Measurements from ENCODE around the gene PTGES3. TPM values are rescaled to one million over a fixed set of nuclear protein-coding genes. Genes with fewer than 3 reads are reported as not detected.
A peak's percentile ranks its signal among the peaks of the same experiment; 100 is the strongest.

The PTGES3 gene
- total RNA-seq, 1 experiment from 2014 or later: 404 TPM

GRCh38 chr12:56626701-56627100 is 61.4 kb downstream of the PTGES3 start:
- RAD21 ChIA-PET (ENCODE audit: low non-redundant PET in 1 of 2, low total read pairs in 2 of 2, uncharacterized antibody in 2 of 2, unreplicated experiment in 2 of 2): no interaction called here
- Histone ChIP-seq H3K4me2 (ENCODE audit: low read length) (no peak overlapping the region), H3K9me3 (ENCODE audit: control insufficient read depth in 1 of 2, insufficient read depth in 1 of 2, low read depth in 1 of 2, low read length in 2 of 2) (no peaks in the 10 kb centered on the region), H3K4me1 (ENCODE audit: control insufficient read depth in 1 of 2, insufficient read depth in 2 of 2, low read length in 2 of 2) (peaks cover 10 to 19% of the 10 kb centered on the region in 2 experiments), H2AFZ (ENCODE audit: low read depth, low read length, poor library complexity, severe bottlenecking) (no peak overlapping the region), H3K9me2 (ENCODE audit: insufficient read depth) (no peaks in the 10 kb centered on the region), H3K9ac (ENCODE audit: low read length) (no peak overlapping the region), H3K36me3 (ENCODE audit: control insufficient read depth in 1 of 2, insufficient read depth in 2 of 2, low read length in 2 of 2) (peaks cover 0 to 4% of the 10 kb centered on the region in 2 experiments; a peak in 2 of 4 replicates), H3K27me3 (ENCODE audit: insufficient read depth, low read length) (no peaks in the 10 kb centered on the region), H3K4me3 (replicated peaks in 1 of 2; ENCODE audit: low read depth in 1 of 2, low read length in 2 of 2) (no peak overlapping the region), H3K79me2 (ENCODE audit: insufficient read depth, low read length) (peaks cover 82% of the 10 kb centered on the region), H3K27ac (ENCODE audit: low read depth, low read length) (no peak overlapping the region), H4K20me1 (ENCODE audit: insufficient read depth) (no peaks in the 10 kb centered on the region)
- intact Hi-C loops (cut with micrococcal nuclease): no loop called here
- TF ChIP-seq CTCF (IDR thresholded peaks at IDR 0.05 in 2 of 3, conservative IDR thresholded peaks at IDR 0.05 in 1 of 3; ENCODE audit: borderline replicate concordance in 1 of 3, insufficient read depth in 1 of 3, low read depth in 2 of 3, low read length in 2 of 3): no peak
- TF ChIP-seq CBX3 (IDR thresholded peaks at IDR 0.05; ENCODE audit: low read depth): no peak
- TF ChIP-seq POLR2A (IDR thresholded peaks at IDR 0.05; ENCODE audit: borderline replicate concordance, extremely low read depth, insufficient read depth, insufficient read length): no peak
- no peak for TF ChIP-seq ZFX (IDR thresholded peaks at IDR 0.05)
- no peak for TF ChIP-seq EZH2phosphoT487 (IDR thresholded peaks at IDR 0.05; ENCODE audit: borderline replicate concordance)
- no peak for TF ChIP-seq ELF1 (IDR thresholded peaks at IDR 0.05; ENCODE audit: borderline replicate concordance, low read depth)
- TF ChIP-seq JUND (IDR thresholded peaks at IDR 0.05): no peak
- no peak for TF ChIP-seq ATF3 (IDR thresholded peaks at IDR 0.05)
- TF ChIP-seq SRF (IDR thresholded peaks at IDR 0.05; ENCODE audit: low read depth): no peak
- TF ChIP-seq SP1 (IDR thresholded peaks at IDR 0.05; ENCODE audit: low read depth): no peak
- no peak for TF ChIP-seq FOSL1 (IDR thresholded peaks at IDR 0.05; ENCODE audit: low read depth)
- TF ChIP-seq POLR2AphosphoS5 (IDR thresholded peaks at IDR 0.05; ENCODE audit: low read depth, low read length): no peak
- no peak for TF ChIP-seq REST (IDR thresholded peaks at IDR 0.05; ENCODE audit: low read depth)
- TF ChIP-seq EGR1 (IDR thresholded peaks at IDR 0.05; ENCODE audit: low read depth): no peak
- TF ChIP-seq ZBTB33 (IDR thresholded peaks at IDR 0.05; ENCODE audit: extremely low read depth, insufficient replicate concordance, low read length): no peak
- no peak for TF ChIP-seq EZH2 (IDR thresholded peaks at IDR 0.05)
- TF ChIP-seq MAX (IDR thresholded peaks at IDR 0.05): no peak
- no peak for DNase-seq (ENCODE audit: low read depth, low spot score)
- CTCF ChIA-PET: interaction anchor here (3.1 kb wide), 1 partner anchor 10 kb away, joined by 17 read pairs; no protein-coding TSS in a partner anchor
- TSS peak; percentile 1 for BruUV-seq (replicated peaks)
- no peak for ATAC-seq
- POLR2A ChIA-PET: no interaction called here
